CD8-positive, alpha-beta memory T cell (primary cell): ENCODE measurements around the gene TMEM135. TPM values are rescaled to one million over a fixed set of nuclear protein-coding genes. Genes with fewer than 3 reads are reported as not detected.
A peak's percentile ranks its signal among the peaks of the same experiment; 100 is the strongest.

Experiments used
- CTCF ChIA-PET: fragments of 350-600 bp; sonication (Branson Sonifier 250); formaldehyde crosslinking; loops from one replicate; lab custom pipeline; 2021; ENCODE audit warnings: antibody characterized with exemption; lab: Charles Lee
- POLR2A ChIA-PET: fragments of 350-600 bp; sonication (Branson Sonifier 250); formaldehyde crosslinking; loops from one replicate; lab custom pipeline; 2021; ENCODE audit warnings: antibody characterized with exemption; lab: Charles Lee
- DNase-seq, 5 donors: peaks; one replicate each; pipeline versions ENCODE4 v3.0.0 to v3.0.0-alpha.2; 2020 to 2022; ENCODE audit warnings: mixed read lengths in 1 of 5
- H3K27ac ChIP-seq: one replicate; pipeline ENCODE4 v1.7.0; 2013; ENCODE audit warnings: low read depth, mild to moderate bottlenecking, low read length, moderate library complexity
- H3K27me3 ChIP-seq: 2 replicates; pipeline ENCODE4 v1.7.0; 2013; ENCODE audit warnings: low read length, mild to moderate bottlenecking; ENCODE audit not compliant: insufficient read depth, poor library complexity, severe bottlenecking
- H3K36me3 ChIP-seq: 2 replicates; pipeline ENCODE4 v1.7.0; 2013; ENCODE audit warnings: mild to moderate bottlenecking, low read length, moderate library complexity; ENCODE audit not compliant: insufficient read depth
- H3K4me1 ChIP-seq: 2 replicates; pipeline ENCODE4 v1.7.0; 2013; ENCODE audit warnings: mild to moderate bottlenecking, low read length, moderate library complexity; ENCODE audit not compliant: insufficient read depth
- H3K4me3 ChIP-seq: 2 replicates; pipeline ENCODE4 v1.7.0; 2013; ENCODE audit warnings: mild to moderate bottlenecking, low read length
- H3K9me3 ChIP-seq: 2 replicates; pipeline ENCODE4 v1.7.0; 2013; ENCODE audit warnings: mild to moderate bottlenecking, low read length
- H3K27ac Mint-ChIP-seq, 8 donors: one replicate each; pipeline ENCODE4 v1.8.0; 2020 to 2021; ENCODE audit warnings: mixed read lengths in 8 of 8, mild to moderate bottlenecking in 6 of 8, inconsistent platforms in 3 of 8, moderate library complexity in 3 of 8
- H3K27me3 Mint-ChIP-seq, 2 donors: one replicate each; pipeline ENCODE4 v1.8.0; 2020 to 2021; ENCODE audit warnings: mixed read lengths in 2 of 2, mild to moderate bottlenecking in 1 of 2, moderate library complexity in 1 of 2
- H3K36me3 Mint-ChIP-seq, 3 donors: one replicate each; pipeline ENCODE4 v1.8.0; 2020 to 2021; ENCODE audit warnings: mixed read lengths in 3 of 3, inconsistent platforms in 1 of 3, mild to moderate bottlenecking in 1 of 3
- H3K4me1 Mint-ChIP-seq, 3 donors: one replicate each; pipeline ENCODE4 v1.8.0; 2020 to 2021; ENCODE audit warnings: mixed read lengths in 3 of 3, inconsistent platforms in 1 of 3, mild to moderate bottlenecking in 1 of 3
- H3K4me3 Mint-ChIP-seq, 7 donors: one replicate each; pipeline ENCODE4 v1.8.0; 2020 to 2021; ENCODE audit warnings: mixed read lengths in 7 of 7, mild to moderate bottlenecking in 6 of 7, moderate library complexity in 4 of 7, inconsistent platforms in 2 of 7
- H3K9me3 Mint-ChIP-seq, 5 donors: one replicate each; pipeline ENCODE4 v1.8.0; 2020 to 2022; ENCODE audit warnings: mixed read lengths in 5 of 5, mild to moderate bottlenecking in 3 of 5, moderate library complexity in 2 of 5, inconsistent platforms in 1 of 5
- polyA plus RNA-seq: library from polyadenylated mRNA; unstranded; fragments of 300-500 nt; fragmentation: Illumina TruSeq; gene quantifications from one replicate; pipeline ENCODE4 v1.2.3, GENCODE V29; 2021
- total RNA-seq, 2 experiments: library from RNA; stranded (reverse); gene quantifications; one replicate each; pipeline ENCODE4 v1.2.3, GENCODE V29; 2021

The TMEM135 gene
- total and polyA plus RNA-seq, 3 experiments from 2014 or later: 5.9 to 18.8 (median 12.9) TPM

GRCh38 chr11:87012673-87013072 lies 25.1 kb upstream of the TMEM135 start:
- H3K27ac ChIP-seq: no peak overlapping the region
- H3K27me3 ChIP-seq: no peaks in the 10 kb centered on the region
- H3K4me1 ChIP-seq: no peaks in the 10 kb centered on the region
- POLR2A ChIA-PET: no interaction called here
- Mint-ChIP-seq H3K27me3 (peaks cover 2 to 7% of the 10 kb centered on the region in 2 donors), H3K4me3 (no peak overlapping the region), H3K4me1 (peaks cover 0 to 10% (median 9%) of the 10 kb centered on the region in 3 donors), H3K36me3 (no peaks in the 10 kb centered on the region), H3K27ac (peak overlapping the region in 1 of 8 donors; percentile 43), H3K9me3 (no peaks in the 10 kb centered on the region)
- DNase-seq: no peak
- H3K36me3 ChIP-seq: no peaks in the 10 kb centered on the region
- no peaks in the 10 kb centered on the region for H3K9me3 ChIP-seq
- CTCF ChIA-PET: interaction anchor here (1.1 kb wide), 1 partner anchor 11 kb away, joined by 4 read pairs; no protein-coding TSS in a partner anchor
- H3K4me3 ChIP-seq: no peak overlapping the region

- Mint-ChIP-seq H3K27ac (no peak overlapping the region), H3K36me3 (peaks cover 0 to 4% (median 0%) of the 10 kb centered on the region in 3 donors), H3K4me3 (no peak overlapping the region), H3K27me3 (peaks cover 0 to 10% of the 10 kb centered on the region in 2 donors), H3K4me1 (peaks cover 0 to 10% (median 9%) of the 10 kb centered on the region in 3 donors), H3K9me3 (no peaks in the 10 kb centered on the region)
- Histone ChIP-seq H3K4me3 (no peak overlapping the region), H3K36me3 (no peaks in the 10 kb centered on the region), H3K27ac (no peak overlapping the region), H3K9me3 (no peaks in the 10 kb centered on the region), H3K4me1 (no peaks in the 10 kb centered on the region), H3K27me3 (no peaks in the 10 kb centered on the region)
- ChIA-PET POLR2A (interaction anchor here (0.6 kb wide), 1 partner anchor 286 kb away, joined by 3 read pairs; no protein-coding TSS in a partner anchor), CTCF (no interaction called here)
- no peak for DNase-seq
These were observed 23.6 kb upstream of the TMEM135 start for GRCh38 chr11:87013912-87014825.

GRCh38 chr11:87015645-87016044 lies 22.1 kb upstream of the TMEM135 start:
- no peak for DNase-seq
- Histone ChIP-seq H3K27me3 (no peaks in the 10 kb centered on the region), H3K36me3 (no peaks in the 10 kb centered on the region), H3K4me1 (no peaks in the 10 kb centered on the region), H3K27ac (no peak overlapping the region), H3K9me3 (no peaks in the 10 kb centered on the region), H3K4me3 (no peak overlapping the region)
- Mint-ChIP-seq H3K36me3 (peaks cover 0 to 4% (median 0%) of the 10 kb centered on the region in 3 donors), H3K4me3 (no peak overlapping the region), H3K9me3 (no peaks in the 10 kb centered on the region), H3K27ac (no peak overlapping the region), H3K4me1 (peaks cover 0 to 10% (median 9%) of the 10 kb centered on the region in 3 donors), H3K27me3 (peaks cover 0 to 6% of the 10 kb centered on the region in 2 donors)
- POLR2A ChIA-PET: no interaction called here
- CTCF ChIA-PET: no interaction called here

DNA sequence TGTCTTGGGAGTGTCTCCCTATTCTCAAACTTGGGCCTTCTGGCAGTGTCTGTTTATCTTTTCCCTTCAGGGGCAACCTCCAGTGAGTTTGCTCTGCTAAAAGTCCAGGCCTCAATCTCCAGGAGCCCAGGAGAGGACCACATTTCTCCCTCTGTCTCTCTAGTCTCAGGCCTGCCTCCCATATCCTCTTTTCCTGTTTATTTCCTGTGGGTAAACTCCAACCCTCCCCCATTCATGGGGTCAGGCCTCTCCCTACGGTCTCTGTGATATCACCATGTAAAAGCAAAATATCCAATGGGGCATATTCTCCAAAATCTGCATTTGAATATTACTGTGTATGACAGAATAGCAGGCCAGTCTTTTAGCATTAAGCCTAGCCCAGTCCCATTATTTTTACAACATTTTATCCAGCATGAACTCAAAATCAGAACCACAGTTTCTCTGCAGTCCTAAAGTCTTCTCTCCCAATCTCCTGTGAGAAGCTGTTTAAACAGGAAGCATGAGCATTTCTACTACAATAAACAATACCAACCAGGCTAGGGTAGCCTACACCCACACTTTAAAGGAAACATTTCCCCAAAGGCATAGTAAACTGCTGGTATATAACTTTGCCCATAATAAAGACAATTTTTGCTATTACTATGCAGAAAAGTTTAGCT lies 18.0 kb upstream of the TMEM135 start:
- H3K36me3 Mint-ChIP-seq: peaks cover 0 to 4% (median 0%) of the 10 kb centered on the region in 3 donors
- H3K27ac ChIP-seq: no peak overlapping the region
- ChIA-PET POLR2A (no interaction called here), CTCF (no interaction called here)
- no peaks in the 10 kb centered on the region for H3K9me3 Mint-ChIP-seq
- no peaks in the 10 kb centered on the region for H3K36me3 ChIP-seq
- H3K4me3 Mint-ChIP-seq: no peak overlapping the region
- no peak overlapping the region for H3K27ac Mint-ChIP-seq
- DNase-seq: no peak
- no peaks in the 10 kb centered on the region for H3K27me3 ChIP-seq
- peaks cover 10 to 13% of the 10 kb centered on the region in 2 donors for H3K27me3 Mint-ChIP-seq
- H3K4me1 Mint-ChIP-seq: no peaks in the 10 kb centered on the region
- H3K9me3 ChIP-seq: no peaks in the 10 kb centered on the region
- H3K4me1 ChIP-seq: no peaks in the 10 kb centered on the region
- H3K4me3 ChIP-seq: no peak overlapping the region

- Mint-ChIP-seq H3K4me1 (no peaks in the 10 kb centered on the region), H3K27me3 (peaks cover 10 to 13% of the 10 kb centered on the region in 2 donors), H3K9me3 (no peaks in the 10 kb centered on the region), H3K36me3 (peaks cover 0 to 4% (median 0%) of the 10 kb centered on the region in 3 donors), H3K4me3 (no peak overlapping the region), H3K27ac (no peak overlapping the region)
- no peaks in the 10 kb centered on the region for H3K36me3 ChIP-seq
- H3K4me1 ChIP-seq: no peaks in the 10 kb centered on the region
- POLR2A ChIA-PET: no interaction called here
- CTCF ChIA-PET: no interaction called here
- H3K4me3 ChIP-seq: no peak overlapping the region
- no peaks in the 10 kb centered on the region for H3K9me3 ChIP-seq
- no peak for DNase-seq
- H3K27ac ChIP-seq: no peak overlapping the region
- H3K27me3 ChIP-seq: no peaks in the 10 kb centered on the region
These were observed 17.4 kb upstream of the TMEM135 start for GRCh38 chr11:87020336-87020735.

DNA sequence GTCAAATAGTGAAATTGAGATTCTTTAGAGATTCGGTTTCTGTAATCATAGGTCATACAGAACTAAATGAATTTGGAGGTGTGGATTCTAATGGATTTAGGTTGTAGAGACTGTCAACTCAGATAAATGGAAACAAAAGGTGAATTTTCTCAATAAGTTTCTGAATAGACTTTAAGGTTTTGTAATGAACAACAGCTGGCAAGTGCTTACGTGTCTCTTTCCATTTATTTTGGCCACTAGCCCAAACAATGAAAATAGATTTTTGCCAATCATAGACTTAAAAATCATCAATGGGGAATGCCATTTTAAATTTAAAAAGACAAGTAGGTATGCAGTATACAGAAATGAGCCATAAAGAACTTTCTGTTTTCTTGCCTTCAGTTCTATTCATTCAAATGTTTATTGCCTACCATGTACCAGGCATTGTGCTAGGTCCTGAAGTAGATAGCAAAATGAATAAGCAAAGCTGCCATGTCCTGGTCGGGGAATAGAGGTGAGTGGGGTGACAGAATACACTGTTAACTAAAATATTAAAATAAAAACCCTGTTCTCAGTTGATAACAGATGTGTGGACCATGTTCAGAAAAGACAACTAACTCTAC lies 16.9 kb upstream of the TMEM135 start:
- peaks cover 10 to 13% of the 10 kb centered on the region in 2 donors for H3K27me3 Mint-ChIP-seq
- CTCF ChIA-PET: no interaction called here
- H3K4me1 Mint-ChIP-seq: no peaks in the 10 kb centered on the region
- H3K27ac ChIP-seq: no peak overlapping the region
- no peak for DNase-seq
- no peak overlapping the region for H3K27ac Mint-ChIP-seq
- no peaks in the 10 kb centered on the region for H3K27me3 ChIP-seq
- POLR2A ChIA-PET: no interaction called here
- H3K36me3 ChIP-seq: no peaks in the 10 kb centered on the region
- H3K36me3 Mint-ChIP-seq: peaks cover 0 to 4% (median 0%) of the 10 kb centered on the region in 3 donors
- H3K9me3 ChIP-seq: no peaks in the 10 kb centered on the region
- no peaks in the 10 kb centered on the region for H3K4me1 ChIP-seq
- no peak overlapping the region for H3K4me3 Mint-ChIP-seq
- H3K9me3 Mint-ChIP-seq: no peaks in the 10 kb centered on the region
- no peak overlapping the region for H3K4me3 ChIP-seq

GRCh38 chr11:87022254-87022653 lies 15.5 kb upstream of the TMEM135 start:
- no peaks in the 10 kb centered on the region for H3K27me3 ChIP-seq
- Mint-ChIP-seq H3K36me3 (peaks cover 0 to 4% (median 0%) of the 10 kb centered on the region in 3 donors), H3K27ac (no peak overlapping the region), H3K27me3 (peaks cover 10 to 13% of the 10 kb centered on the region in 2 donors), H3K9me3 (no peaks in the 10 kb centered on the region), H3K4me3 (no peak overlapping the region), H3K4me1 (no peaks in the 10 kb centered on the region)
- no peak overlapping the region for H3K27ac ChIP-seq
- ChIA-PET POLR2A (no interaction called here), CTCF (interaction anchor here (1.0 kb wide), 1 partner anchor 9 kb away, joined by 4 read pairs; no protein-coding TSS in a partner anchor)
- H3K36me3 ChIP-seq: no peaks in the 10 kb centered on the region
- DNase-seq: no peak
- no peaks in the 10 kb centered on the region for H3K9me3 ChIP-seq
- H3K4me1 ChIP-seq: no peaks in the 10 kb centered on the region
- H3K4me3 ChIP-seq: no peak overlapping the region
